ENCODE measurements around the gene GPX3. TPM values are rescaled to one million over a fixed set of nuclear protein-coding genes. Genes with fewer than 3 reads are reported as not detected.

Gene GPX3
- total and polyA plus RNA-seq, 12 donors, result 51.1 to 1,751 (median 422) TPM

DNA sequence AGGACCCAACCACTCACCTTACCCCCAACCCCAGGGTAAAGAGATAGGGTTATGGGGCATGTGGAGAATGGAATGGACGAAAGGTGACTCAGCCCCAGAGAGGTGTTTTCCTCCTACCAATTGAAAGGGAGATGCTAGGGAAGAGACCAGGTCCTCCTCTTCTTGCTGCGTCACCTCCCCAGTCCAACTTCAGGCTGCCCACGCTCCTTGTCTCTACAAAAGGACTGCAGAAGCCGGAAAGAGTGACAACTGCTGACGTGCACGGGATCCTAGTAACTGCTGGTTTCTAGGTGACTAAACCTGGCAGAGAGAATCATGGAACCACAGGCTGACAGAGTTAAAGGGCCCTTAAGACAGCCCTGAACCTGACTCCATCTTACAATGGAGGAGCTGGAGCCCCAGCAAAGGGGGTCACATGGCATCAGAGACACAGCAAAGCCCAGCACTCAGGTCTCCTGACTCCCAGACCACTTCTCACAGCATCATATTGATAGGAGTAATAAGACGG lies 2.2 kb downstream of the GPX3 start:
- H3K4me1 ChIP-seq (replicated peaks in 1 of 2), result peaks cover 33 to 49% of the 10 kb centered on the region in 2 donors
- H3K36me3 ChIP-seq (replicated peaks in 1 of 2), result peaks cover 0 to 15% of the 10 kb centered on the region in 2 donors
- no peak for TF ChIP-seq POLR2A (IDR thresholded peaks at IDR 0.05)
- intact Hi-C loops (cut with DNase I), result no loop called here
- H3K27me3 ChIP-seq, result no peaks in the 10 kb centered on the region
- no peaks in the 10 kb centered on the region for H3K9me3 ChIP-seq (replicated peaks in 1 of 3)
- H3K27ac ChIP-seq, result peak overlapping the region in 4 of 5 donors; percentile 34 to 86 (median 73)
- WGBS, 4 donors, result 48 to 81% (median 67%) methylated on average over 7 of the region's 7 CpGs
- peak overlapping the region in 1 of 4 donors; percentile 55 for H3K4me3 ChIP-seq
- peak in 5 of 7 donors; percentile 31 to 84 (median 39) for DNase-seq

DNA sequence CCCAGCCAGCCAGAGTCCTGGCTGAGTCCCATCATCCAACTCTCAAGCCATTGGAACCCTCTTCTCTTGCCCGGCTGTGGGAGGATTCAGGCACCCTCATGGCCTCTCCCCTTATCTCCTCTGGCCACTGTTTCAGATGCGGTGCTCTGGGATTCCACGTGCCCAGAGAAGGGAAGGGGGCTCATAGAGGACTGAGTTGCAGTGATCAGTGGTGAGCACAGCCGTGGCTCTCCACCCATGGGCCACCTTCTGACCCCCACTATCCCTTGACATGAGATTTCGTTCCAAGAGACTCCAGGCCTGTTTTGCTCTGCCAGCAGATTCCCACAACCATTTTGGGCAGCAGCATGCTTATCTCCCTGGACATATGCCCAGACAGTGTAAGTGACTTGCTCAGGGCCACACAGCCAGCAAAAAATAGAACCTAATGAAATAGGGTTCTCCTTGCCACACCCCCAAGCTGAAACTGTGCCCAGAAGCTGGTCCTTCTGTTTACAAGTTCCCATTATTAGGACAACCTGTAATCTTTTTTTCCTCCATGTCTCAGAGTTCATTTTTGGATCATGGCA lies 2.7 kb downstream of the GPX3 start:
- 7 to 41% (median 25%) methylated on average over 4 to 5 of the region's 5 CpGs for WGBS, 4 donors
- intact Hi-C loops (cut with DNase I), result no loop called here
- Histone ChIP-seq H3K36me3 (replicated peaks in 1 of 2) (peaks cover 0 to 21% of the 10 kb centered on the region in 2 donors), H3K4me3 (peak overlapping the region in 1 of 4 donors; percentile 55), H3K27ac (peak overlapping the region in 4 of 5 donors; percentile 34 to 86 (median 73)), H3K9me3 (replicated peaks in 1 of 3) (no peaks in the 10 kb centered on the region), H3K4me1 (replicated peaks in 1 of 2) (peaks cover 33 to 51% of the 10 kb centered on the region in 2 donors), H3K27me3 (no peaks in the 10 kb centered on the region)
- peak; percentile 73 to 95 (median 90) for DNase-seq
- TF ChIP-seq, protein P1, sequence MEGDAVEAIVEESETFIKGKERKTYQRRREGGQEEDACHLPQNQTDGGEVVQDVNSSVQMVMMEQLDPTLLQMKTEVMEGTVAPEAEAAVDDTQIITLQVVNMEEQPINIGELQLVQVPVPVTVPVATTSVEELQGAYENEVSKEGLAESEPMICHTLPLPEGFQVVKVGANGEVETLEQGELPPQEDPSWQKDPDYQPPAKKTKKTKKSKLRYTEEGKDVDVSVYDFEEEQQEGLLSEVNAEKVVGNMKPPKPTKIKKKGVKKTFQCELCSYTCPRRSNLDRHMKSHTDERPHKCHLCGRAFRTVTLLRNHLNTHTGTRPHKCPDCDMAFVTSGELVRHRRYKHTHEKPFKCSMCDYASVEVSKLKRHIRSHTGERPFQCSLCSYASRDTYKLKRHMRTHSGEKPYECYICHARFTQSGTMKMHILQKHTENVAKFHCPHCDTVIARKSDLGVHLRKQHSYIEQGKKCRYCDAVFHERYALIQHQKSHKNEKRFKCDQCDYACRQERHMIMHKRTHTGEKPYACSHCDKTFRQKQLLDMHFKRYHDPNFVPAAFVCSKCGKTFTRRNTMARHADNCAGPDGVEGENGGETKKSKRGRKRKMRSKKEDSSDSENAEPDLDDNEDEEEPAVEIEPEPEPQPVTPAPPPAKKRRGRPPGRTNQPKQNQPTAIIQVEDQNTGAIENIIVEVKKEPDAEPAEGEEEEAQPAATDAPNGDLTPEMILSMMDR (IDR thresholded peaks at IDR 0.05), result no peak
- TF ChIP-seq POLR2A (IDR thresholded peaks at IDR 0.05), result no peak

DNA sequence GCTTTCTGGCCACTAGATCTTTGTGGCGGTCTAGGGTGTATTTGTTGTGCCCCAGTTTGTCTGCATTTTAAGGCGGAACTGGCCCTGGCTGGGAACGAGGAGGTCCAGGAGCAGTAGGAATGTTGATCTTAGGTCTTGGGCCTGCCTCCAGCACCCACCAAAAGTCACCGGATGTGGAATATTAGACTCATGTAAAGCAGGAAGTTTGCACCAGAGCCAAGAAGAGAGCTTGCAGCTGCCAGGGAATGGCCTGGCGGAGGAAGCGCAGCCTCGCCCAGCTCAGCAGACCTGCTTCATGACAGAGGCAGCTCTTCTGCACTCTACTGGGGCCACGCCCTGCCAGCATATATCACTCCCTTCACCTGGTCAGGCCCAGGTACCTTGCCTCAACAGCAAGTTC lies 3.3 kb downstream of the GPX3 start:
- peak overlapping the region in 1 of 4 donors; percentile 55 for H3K4me3 ChIP-seq
- H3K9me3 ChIP-seq (replicated peaks in 1 of 3), result no peaks in the 10 kb centered on the region
- H3K27ac ChIP-seq, result peak overlapping the region in 4 of 5 donors; percentile 34 to 86 (median 73)
- intact Hi-C loops (cut with DNase I), result no loop called here
- peaks cover 0 to 26% of the 10 kb centered on the region in 2 donors for H3K36me3 ChIP-seq (replicated peaks in 1 of 2)
- 54 to 56% (median 54%) methylated on average over 7 to 8 of the region's 8 CpGs for WGBS, 4 donors
- H3K4me1 ChIP-seq (replicated peaks in 1 of 2), result peaks cover 33 to 51% of the 10 kb centered on the region in 2 donors
- H3K27me3 ChIP-seq, result no peaks in the 10 kb centered on the region
- TF ChIP-seq POLR2A (IDR thresholded peaks at IDR 0.05), result no peak
- TF ChIP-seq, protein P1 (IDR thresholded peaks at IDR 0.05), result no peak
- peak in 6 of 7 donors; percentile 52 to 84 (median 60) for DNase-seq

DNA sequence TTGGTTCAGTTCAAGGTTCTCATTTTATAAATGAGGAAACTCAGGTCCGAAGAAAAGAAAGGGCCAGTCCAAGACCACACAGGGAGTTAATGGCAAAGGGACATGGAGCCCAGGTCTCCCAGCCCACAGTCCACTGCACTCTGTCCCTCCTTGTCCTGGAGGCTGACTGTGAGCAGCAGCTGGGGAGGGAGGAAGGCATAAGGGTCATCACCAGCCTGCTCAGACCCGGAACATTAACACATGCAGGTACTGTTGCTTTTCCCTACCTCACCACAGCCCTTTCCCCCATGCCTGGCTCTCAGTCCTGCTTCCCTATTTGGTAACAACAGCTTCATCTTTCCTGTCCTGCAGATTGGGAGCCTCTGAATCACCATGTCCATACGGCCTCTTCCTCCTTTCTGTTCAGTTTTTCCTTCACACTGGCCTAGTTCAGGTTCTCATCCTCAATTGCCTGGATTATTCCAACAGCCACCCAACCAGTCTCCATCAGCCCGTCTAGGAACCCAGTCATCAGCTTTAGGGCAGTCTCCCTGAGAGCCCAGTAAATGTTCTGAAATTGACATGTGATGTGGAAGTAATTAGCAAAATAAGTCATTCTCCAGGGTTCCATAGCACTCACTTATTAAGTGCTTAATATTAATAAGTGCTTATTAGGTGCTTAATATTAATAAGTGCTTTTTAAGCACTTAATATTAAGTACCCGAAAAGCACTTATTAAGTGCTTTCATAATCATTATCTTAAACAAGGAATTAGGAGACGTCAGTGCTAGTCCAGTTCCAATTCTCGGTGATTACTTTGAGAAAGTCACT lies 4.3 kb downstream of the GPX3 start:
- Histone ChIP-seq H3K27me3 (no peaks in the 10 kb centered on the region), H3K4me3 (peak overlapping the region in 1 of 4 donors; percentile 55), H3K27ac (peak overlapping the region in 4 of 5 donors; percentile 34 to 86 (median 73)), H3K9me3 (replicated peaks in 1 of 3) (no peaks in the 10 kb centered on the region), H3K4me1 (replicated peaks in 1 of 2) (peaks cover 33 to 51% of the 10 kb centered on the region in 2 donors), H3K36me3 (replicated peaks in 1 of 2) (peaks cover 0 to 35% of the 10 kb centered on the region in 2 donors)
- WGBS, 4 donors, result 75 to 87% (median 80%) methylated on average over 6 to 7 of the region's 7 CpGs
- no peak for DNase-seq
- intact Hi-C loops (cut with DNase I), result no loop called here
- TF ChIP-seq, protein P1 (IDR thresholded peaks at IDR 0.05), result no peak
- TF ChIP-seq POLR2A (IDR thresholded peaks at IDR 0.05), result no peak

All from adrenal gland (tissue), 12 donors.